Measurements from ENCODE around the gene CAPN5. TPM values are rescaled to one million over a fixed set of nuclear protein-coding genes. Genes with fewer than 3 reads are reported as not detected.

Gene CAPN5
- total and polyA plus RNA-seq, 10 of the 15 experiments (the other 5 are each of a cell fraction or from before 2014, with no cell fraction given): 0.02 to 0.33 (median 0.07) TPM; not detected in 3

- TF ChIP-seq SUZ12 (IDR thresholded peaks at IDR 0.05; ENCODE audit: unreplicated experiment): no peak
- TF ChIP-seq ELK1 (IDR thresholded peaks at IDR 0.05; ENCODE audit: low read depth, low read length): no peak
- TF ChIP-seq YBX1 (IDR thresholded peaks at IDR 0.05): no peak
Observed at GRCh38 chr11:77146261-77147035, 79.7 kb downstream of the CAPN5 start (continued).

DNA sequence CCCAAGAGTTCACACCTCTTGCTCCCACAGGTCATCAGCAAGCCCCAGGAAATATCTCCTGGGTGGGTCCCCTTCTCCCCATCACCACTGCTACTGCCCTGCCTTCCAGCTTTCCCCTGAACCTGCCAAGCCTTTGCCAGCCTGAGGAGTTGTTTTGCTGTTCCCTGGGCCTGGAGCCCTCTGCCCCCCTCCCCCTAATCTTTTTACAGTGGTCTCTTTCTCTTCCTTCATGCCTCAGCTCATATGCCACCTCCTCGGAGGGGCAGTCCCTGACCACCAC, 80.2 kb downstream of the CAPN5 start:
- SMC1A ChIA-PET (ENCODE audit: uncharacterized antibody, unreplicated experiment): interaction anchor here (1.0 kb wide), 1 partner anchor 49 kb away, joined by 3 read pairs; no protein-coding TSS in a partner anchor
- WGBS (ENCODE audit: insufficient coverage, insufficient replicate concordance, low lambda C conversion rate, missing lambda C conversion rate): 0% methylated on average over 1 of the region's 1 CpG
- ATAC-seq (no peak), DNase-seq (ENCODE audit: low read depth, low spot score) (no peak), FAIRE-seq (no peak)
- Histone ChIP-seq H2AFZ (ENCODE audit: control insufficient read depth, low read depth, low read length) (no peak overlapping the region), H3K4me3 (no peak overlapping the region), H3K9ac (ENCODE audit: control insufficient read depth, insufficient read depth, low read length) (no peak overlapping the region), H3K36me3 (ENCODE audit: control insufficient read depth in 2 of 2, insufficient read depth in 2 of 2, low read length in 1 of 2) (no peaks in the 10 kb centered on the region), H3K27me3 (replicated peaks in 1 of 2; ENCODE audit: control insufficient read depth in 2 of 2, insufficient read depth in 2 of 2, low read length in 1 of 2) (peaks cover 0 to 4% of the 10 kb centered on the region in 2 experiments; a peak in 1 of 4 replicates), H3K27ac (ENCODE audit: control insufficient read depth, insufficient read depth) (no peak overlapping the region), H3K9me3 (replicated peaks; ENCODE audit: control insufficient read depth, insufficient read depth, low read length) (no peaks in the 10 kb centered on the region), H3K4me2 (ENCODE audit: control insufficient read depth, insufficient read depth) (no peak overlapping the region), H4K20me1 (ENCODE audit: control insufficient read depth, insufficient read depth) (no peaks in the 10 kb centered on the region), H3K79me2 (ENCODE audit: control insufficient read depth, insufficient read depth, low read length) (no peaks in the 10 kb centered on the region), H3K4me1 (ENCODE audit: control insufficient read depth, insufficient read depth, low read length) (no peaks in the 10 kb centered on the region; the same call in 1 of the 2 replicates)
- POLR2A ChIA-PET: no interaction called here
- no TSS peak for BruUV-seq (replicated peaks)
- CTCF ChIA-PET: interaction anchor here (0.7 to 1.5 kb wide), 3 partner anchors 20 to 227 kb away, joined by 3 read pairs; no protein-coding TSS in a partner anchor
- intact Hi-C loops (cut with micrococcal nuclease; ENCODE audit: unreplicated experiment) (no loop called here), in situ Hi-C loops (cut with MboI) (no loop called here)
- RAD21 ChIA-PET (ENCODE audit: unreplicated experiment): interaction anchor here (0.6 to 1.0 kb wide), 2 partner anchors 19 to 431 kb away, joined by 3 read pairs; partner anchors contain the start of gene MYO7A
- no peak for TF ChIP-seq IRF4 (IDR thresholded peaks at IDR 0.05; ENCODE audit: low read depth, low read length)
- no peak for TF ChIP-seq ATF3 (IDR thresholded peaks at IDR 0.05; ENCODE audit: borderline replicate concordance, extremely low read depth, low read depth, low read length)
- no peak for TF ChIP-seq RFX5 (IDR thresholded peaks at IDR 0.05; ENCODE audit: low read depth, low read length)
- TF ChIP-seq ZNF622 (IDR thresholded peaks at IDR 0.05): no peak
- no peak for TF ChIP-seq LARP7 (IDR thresholded peaks at IDR 0.05)
- no peak for TF ChIP-seq ZBTB4 (CRISPR knock-in tag; IDR thresholded peaks at IDR 0.05)
- TF ChIP-seq NR2C2 (IDR thresholded peaks at IDR 0.05; ENCODE audit: borderline replicate concordance, control insufficient read depth, insufficient read length, low read depth): no peak
- TF ChIP-seq BACH1 (IDR thresholded peaks at IDR 0.05; ENCODE audit: borderline replicate concordance): no peak
- TF ChIP-seq RCOR1 (conservative IDR thresholded peaks at IDR 0.05; ENCODE audit: low read depth, low read length): no peak
- no peak for TF ChIP-seq RBBP5 (conservative IDR thresholded peaks at IDR 0.05)
